Activated naive CD4-positive, alpha-beta T cell treated with anti-CD3 and anti-CD28 coated beads, Interleukin-2, amount 50 U/mL, for 16 hours (primary cell): Measurements from ENCODE around the gene PTN.

Experiments
- DNase-seq: peaks from one replicate; pipeline ENCODE4 v3.0.0-alpha.2; 2020

PTN gene, protein sequence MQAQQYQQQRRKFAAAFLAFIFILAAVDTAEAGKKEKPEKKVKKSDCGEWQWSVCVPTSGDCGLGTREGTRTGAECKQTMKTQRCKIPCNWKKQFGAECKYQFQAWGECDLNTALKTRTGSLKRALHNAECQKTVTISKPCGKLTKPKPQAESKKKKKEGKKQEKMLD

DNA sequence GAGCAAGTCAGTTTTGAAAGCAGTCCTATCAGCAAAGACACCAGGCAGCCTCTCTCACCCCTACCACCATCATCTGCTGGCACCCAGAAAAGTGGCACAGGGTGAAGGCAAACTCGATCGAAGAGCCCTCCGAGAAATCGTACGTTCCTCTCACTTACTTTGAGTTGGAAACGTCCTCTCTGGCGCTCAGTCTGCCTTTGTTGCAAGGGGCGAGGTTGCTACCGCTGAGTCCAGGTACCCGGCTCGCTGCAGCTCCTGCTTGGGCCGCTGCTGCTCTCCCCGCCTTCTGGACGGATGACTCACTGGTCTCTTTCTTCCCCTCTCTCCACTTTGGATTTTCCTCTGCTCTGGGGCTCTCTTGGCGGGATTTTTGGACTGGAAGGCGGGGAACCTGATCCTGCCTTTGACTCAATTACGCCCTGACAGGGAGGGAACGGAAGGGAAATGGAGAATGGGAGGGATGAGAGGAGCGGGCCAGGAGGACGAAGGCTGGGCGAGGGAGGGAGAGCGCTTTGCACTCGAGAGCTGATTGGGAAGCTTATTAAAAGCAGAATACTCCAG is at the start of gene PTN:
Gene PTN (minus strand): TSS at position 453 of the 561 bp plus-strand sequence. CDS start 88,760 bp downstream, outside the sequence.
- DNase-seq, result no peak

DNA sequence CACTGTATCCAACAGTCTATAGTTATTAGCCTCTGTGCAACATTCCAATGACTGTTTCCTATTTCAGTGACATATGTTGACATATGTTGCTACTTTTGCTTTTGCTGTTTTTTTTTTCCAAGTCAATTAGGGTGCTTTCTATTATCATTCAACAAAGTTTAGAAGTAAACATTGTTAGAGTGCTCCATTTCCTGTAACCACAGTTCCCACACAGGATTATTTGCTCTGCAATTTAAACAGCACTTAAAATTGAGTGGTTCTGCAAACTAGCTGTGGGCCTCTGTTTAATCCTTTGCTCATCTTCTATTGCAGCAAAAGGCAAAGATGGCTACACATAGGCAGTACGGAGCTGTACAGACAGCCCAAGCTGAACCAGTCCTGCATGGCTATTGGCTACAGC is 46.5 kb upstream of the PTN start:
- DNase-seq, result no peak

GRCh38 chr7:137388916-137389315 is 45.4 kb upstream of the PTN start:
- no peak for DNase-seq

- DNase-seq, result no peak
Observed at GRCh38 chr7:137386966-137387365, 43.4 kb upstream of the PTN start.

DNA sequence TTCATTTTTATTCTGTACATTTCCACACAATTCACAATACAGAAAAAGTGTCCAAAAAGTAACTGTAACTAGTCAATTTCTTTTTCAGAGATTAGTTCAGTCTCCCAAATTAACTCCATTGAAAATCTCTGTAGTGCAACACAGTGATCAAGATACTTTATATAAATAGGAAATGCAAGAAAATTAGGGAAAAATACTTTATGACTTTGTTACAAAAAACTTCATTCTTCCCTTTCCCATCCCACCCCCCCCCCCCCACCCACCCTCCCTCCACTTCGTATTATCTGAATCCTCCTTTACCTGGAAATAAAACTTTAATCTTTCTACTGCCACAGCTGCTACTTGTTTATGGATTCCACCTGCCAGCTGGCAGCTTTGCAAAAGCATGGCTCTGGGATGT is 37.5 kb upstream of the PTN start:
- no peak for DNase-seq

DNA sequence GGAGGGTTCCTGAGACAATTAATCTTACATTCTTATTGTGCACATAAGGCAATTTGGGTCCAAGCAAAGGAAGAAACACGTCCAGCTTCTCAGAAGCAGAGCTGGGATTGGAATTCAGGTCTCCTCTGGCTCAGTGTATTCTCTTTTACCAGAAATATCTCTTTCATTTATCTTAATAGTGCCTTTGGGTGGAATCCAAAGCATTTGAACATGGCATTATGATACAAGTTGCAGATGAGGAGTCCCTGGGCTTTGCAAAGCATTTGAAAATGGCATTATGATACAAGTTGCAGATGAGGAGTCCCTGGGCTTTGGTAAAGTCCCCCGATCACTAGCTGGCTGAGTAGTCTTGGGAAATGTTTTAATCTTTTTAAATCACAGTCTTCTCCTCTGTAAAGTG is 30.0 kb upstream of the PTN start:
- no peak for DNase-seq

DNA sequence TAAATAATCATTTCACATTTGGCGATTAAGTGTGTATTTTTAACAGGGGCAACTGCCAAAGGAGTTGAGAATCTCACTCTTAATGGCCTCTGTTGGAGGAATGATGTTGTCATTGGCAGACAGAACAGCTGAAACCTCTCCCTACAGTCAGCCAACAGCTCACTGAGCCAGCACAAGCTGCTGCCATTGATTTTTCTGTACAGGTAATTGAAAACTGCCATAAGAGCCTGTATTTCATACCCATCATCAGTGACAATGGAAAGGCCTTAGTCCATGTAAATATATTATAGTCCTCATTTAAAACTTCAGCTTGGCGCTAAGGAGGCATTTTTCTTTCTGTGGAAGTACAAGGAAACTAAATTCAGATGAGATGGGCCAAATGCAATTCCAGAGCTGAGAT is 28.1 kb upstream of the PTN start:
- no peak for DNase-seq

- no peak for DNase-seq
Observed at GRCh38 chr7:137366995-137367394, 23.5 kb upstream of the PTN start.

GRCh38 chr7:137363683-137364082 is 20.1 kb upstream of the PTN start:
- no peak for DNase-seq

DNA sequence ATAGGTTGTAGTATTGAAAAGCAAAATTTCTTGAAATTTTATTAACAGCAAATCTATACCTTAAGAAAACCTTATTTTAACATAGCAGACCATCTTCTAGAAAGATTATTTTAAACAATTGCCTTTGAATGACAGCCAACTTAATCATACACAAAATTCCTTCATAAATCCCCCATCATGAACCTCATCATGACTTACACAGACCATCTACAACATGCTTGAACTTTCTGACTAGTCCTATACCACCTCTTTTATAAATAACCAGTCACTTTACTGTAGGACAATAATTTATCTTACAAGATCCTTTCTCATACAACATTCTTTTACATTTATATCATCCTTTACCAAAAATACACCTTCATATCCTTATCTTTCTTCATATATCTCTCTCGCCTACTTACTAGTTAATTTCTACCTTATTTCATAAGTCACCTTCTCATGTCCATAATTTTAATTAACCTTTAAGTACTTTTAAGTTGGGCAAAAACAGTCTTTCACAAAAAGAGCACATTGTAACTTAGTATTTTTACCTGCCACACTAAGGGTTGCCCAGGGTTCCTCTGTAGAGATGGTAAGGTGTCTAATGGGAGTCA is 16.6 kb upstream of the PTN start:
- DNase-seq, result no peak

DNA sequence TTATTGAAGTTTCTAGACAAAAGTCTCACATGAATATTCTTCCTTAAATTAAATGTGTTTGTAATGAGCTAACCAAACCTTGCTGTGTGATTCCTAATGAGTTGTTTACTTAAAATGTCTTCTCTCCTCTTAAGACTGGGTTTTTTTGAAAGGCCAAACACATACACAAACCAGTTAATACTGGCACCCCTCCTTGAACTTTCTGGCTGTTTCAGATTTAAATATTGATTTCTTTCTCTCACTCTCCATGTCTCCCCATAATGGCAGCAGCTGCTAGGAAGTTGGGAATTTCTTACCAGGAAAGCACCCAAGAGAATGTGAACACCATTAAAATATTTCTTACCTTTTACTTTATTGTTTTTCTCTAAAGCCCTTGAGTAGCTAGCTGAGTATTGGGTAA is 11.4 kb upstream of the PTN start:
- no peak for DNase-seq

DNA sequence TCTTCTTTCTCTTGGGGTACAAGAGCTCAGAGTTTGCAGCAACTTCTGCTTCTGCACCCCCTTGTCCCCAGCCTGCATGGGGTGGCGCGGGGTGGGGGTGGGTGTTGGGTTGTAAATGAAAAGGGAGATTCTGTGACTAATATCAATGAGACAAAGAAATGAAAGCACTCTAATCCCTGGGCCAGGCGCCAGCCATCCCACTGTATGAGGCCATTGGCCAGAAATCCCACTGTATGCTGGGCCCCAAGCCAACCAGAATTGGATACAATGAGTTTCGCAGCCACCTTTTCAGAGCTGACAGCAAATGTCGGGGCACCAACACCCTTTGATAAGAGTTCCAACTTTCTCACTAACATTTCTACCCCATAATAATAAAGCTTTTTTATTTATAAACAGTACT is 10.9 kb upstream of the PTN start:
- no peak for DNase-seq

DNA sequence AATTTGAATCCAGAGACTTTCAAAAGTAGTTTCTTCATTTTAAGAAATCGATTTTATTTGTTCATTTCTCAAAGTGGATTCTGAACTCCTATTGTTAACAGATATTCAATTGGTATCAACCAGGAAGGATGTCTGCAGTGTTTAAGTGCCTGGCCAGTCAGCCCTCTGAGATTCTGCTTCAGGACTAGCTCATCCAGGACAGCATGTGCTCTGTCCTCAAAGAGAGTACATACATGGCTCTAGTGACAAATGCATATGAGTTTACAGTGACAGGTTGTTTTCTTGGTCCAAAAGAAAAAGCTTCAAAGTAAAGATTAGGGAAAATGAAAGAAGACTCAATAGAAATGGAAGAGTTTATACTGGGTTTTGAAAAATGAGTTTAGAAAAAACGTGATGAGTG is 8.4 kb upstream of the PTN start:
- no peak for DNase-seq

DNA sequence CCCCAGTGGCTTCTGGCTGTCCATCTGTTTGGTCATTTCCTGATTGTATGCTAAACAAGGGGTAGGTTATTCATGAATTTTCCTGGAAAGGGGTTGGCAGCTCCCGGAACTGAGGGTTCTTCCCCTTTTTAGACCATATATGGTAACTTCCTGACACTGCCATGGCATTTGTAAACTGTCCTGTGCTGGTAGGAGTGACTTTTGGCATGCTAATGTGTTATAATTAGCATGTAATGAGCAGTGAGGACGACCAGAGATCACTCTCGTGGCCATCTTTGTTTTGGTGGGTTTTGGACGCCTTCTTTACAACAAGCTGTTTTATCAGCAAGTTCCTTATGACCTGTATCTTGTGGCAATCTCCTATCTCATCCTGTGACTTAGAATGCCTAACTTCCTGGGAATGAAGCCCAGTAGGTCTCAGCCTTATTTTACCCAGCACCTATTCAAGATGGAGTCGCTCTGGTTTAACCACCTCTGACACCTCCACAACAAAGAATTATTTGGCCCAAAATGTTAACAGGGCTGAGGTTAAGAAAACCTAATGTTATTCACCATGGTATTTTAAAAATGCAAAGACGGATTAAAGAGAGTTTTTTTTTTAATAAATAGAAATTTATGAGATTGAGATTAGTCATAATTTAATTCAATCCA is 2.4 kb upstream of the PTN start:
- no peak for DNase-seq

GRCh38 chr7:137342828-137343261 is 688 bp downstream of the PTN start:
- DNase-seq, result no peak

- DNase-seq, result no peak
Observed at GRCh38 chr7:137342265-137342664, 1.3 kb downstream of the PTN start.

GRCh38 chr7:137337902-137338301 is 5.6 kb downstream of the PTN start:
- no peak for DNase-seq

DNA sequence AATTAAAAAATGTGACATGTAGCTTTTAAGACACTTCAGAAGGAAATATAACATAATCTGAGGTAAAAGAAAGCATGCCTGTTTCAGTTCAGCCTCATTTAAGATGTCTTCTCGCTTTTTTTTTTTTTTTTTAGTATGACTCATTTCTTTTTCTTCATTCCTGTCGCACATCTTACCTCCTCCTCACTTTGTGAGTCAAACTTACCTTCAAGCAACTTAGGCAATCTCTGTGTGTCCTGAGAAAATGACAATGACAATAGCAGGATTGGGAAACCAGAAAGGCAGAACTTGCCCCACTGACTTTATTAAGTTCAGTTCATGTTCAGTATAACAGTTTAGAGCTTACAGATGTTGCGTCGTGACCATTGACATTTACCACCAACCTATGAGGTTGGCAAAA is 7.7 kb downstream of the PTN start:
- DNase-seq, result no peak

DNA sequence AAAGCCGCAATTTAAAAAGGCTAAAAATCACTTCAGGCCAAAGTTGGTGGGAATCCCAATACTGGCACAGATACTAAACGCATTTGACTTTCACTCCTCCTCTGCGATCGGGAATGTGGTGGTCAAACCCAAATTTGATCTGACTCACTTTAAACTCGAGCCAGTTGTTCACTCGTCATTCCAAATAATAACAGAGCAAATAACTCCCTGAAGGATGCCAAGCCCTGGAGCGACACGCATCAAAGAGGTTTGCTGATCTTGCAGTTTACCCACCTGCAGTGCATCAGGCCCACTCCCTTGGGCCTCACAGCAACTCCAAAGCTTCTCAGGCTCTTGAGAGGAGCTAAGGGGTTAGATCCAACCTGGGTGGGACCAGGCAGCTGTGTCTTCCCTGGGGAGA is 12.2 kb downstream of the PTN start:
- DNase-seq, result no peak

- no peak for DNase-seq
Observed at GRCh38 chr7:137329411-137329810, 14.1 kb downstream of the PTN start.

- no peak for DNase-seq
Observed at GRCh38 chr7:137328373-137329120, 15.0 kb downstream of the PTN start.

DNA sequence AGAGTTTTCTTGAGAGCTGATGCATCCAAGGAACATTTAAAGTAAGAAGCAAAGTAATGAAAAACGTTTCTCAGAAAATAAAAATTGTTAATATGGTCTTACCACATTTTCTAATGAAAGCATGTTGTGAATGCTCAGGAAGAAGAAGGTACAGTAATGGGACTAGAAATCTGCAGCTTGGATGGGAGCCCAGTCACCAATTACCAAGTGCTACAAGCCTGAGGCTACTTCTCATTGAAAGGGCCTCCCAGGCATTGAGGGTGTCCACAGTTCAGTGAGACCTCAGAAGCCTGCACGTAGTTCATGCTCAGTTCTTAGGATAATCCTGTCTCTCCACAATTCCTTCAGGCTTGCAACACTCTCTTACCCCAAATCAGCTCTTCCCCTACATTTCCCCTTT is 17.6 kb downstream of the PTN start:
- DNase-seq, result no peak

DNA sequence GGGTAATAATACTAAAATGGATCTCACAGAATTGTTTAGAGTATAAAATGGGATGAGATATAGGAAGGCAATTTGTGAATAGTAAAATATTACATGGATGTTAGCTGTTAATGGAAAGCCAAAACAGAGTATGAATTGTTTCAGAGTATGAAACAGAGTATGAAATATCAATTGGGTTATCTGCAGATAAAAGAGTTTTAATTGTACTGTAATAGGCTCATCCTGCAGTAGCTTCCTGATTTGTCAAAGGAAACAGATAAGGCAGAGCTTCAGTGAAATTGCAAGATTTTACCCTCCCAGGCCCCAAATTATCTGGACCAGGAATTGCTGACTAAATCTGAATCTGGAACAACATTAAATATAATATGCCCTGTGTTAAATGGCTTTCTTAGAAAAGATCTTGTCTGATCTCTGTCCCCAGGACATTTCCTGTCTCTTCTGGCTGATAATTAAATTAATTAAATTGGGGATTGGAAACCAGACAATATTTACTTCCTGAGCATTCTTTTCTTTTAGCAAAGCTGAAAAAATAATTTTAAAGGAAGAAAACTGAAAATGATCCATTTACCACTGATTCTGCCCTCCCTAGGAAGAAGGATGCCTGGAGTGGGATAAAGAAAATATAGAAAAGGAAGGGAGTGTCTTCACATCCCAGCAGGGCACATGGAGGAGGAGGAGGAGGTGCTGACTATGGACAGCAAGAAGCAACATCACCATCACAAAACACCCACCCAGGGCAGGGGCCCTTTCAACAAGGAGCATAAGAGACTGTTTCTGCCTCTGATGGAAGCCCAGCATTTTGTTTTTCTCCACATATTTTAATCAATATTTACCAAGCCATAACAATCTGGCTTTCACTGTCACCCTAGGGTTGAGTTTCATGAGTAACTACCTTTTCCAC is 18.5 kb downstream of the PTN start:
- no peak for DNase-seq
